SK-N-SH (cell line): ENCODE data around the gene MGAT4B.

ENCODE experiments used
- EZH2phosphoT487 ChIP-seq: fragments of 200-600 bp; sonication (generic); IDR thresholded peaks from 2 replicates; pipeline ENCODE4 v1.6.1; 2017; ENCODE audit warnings: low read depth, mixed run types, mild to moderate bottlenecking, antibody characterized with exemption, moderate library complexity, borderline replicate concordance
- MAX ChIP-seq: IDR thresholded peaks from 2 replicates; pipeline ENCODE4 v1.4.0; 2012; ENCODE audit warnings: low read depth
- TF ChIP-seq, protein P1 (sequence below): IDR thresholded peaks from 2 replicates; pipeline ENCODE4 v1.4.0; 2012; ENCODE audit warnings: low read depth, borderline replicate concordance
- TF ChIP-seq, protein P2 (sequence below): fragments of 150-350 bp; IDR thresholded peaks from 2 replicates; pipeline ENCODE4 v1.6.1; 2017; ENCODE audit warnings: antibody characterized with exemption, low read length, low read depth, borderline replicate concordance

DNA sequence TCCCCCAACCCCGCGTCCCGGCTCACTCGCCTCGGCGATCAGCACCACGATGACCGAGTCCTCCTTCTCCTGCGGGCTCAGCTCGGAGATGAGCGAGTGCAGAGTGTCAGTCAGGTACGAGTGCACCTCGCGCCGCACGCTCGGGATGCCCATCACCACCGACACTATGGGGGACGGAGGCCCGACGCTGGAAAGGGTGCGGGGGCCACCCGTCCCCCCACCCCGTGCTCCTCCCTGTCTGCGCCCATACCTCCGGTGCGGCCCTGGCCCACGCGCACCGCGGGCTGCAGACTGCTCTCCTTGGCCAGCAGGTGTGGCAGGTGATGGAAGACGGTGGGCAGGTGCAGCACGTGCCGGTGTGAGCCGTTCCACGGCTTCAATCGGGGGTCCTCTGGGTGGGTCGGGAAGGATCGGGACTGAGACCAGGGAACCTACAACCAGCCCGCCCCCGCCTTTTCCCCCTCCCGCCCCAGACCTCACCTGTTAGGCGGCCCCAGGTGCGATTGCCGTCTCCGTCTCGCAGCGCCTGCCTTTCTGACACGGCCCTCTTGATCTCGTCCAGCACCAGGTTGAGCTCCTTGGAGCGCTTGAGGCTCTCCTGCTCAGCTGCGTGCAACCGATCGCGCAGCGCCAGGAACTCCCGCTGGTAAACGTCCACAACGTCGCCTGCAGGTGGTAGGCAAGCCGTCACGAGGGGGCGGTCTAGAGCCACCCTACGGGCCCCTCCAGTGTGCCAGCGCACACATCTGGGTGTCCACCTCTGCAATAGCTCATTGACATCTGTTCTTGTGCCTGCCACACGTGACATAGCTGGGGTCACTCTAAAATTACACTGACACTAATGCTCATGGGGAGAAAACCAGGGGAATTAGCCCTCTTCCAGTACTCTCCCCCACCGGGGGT is 5.1 kb downstream of the MGAT4B start:
- TF ChIP-seq, protein P1, sequence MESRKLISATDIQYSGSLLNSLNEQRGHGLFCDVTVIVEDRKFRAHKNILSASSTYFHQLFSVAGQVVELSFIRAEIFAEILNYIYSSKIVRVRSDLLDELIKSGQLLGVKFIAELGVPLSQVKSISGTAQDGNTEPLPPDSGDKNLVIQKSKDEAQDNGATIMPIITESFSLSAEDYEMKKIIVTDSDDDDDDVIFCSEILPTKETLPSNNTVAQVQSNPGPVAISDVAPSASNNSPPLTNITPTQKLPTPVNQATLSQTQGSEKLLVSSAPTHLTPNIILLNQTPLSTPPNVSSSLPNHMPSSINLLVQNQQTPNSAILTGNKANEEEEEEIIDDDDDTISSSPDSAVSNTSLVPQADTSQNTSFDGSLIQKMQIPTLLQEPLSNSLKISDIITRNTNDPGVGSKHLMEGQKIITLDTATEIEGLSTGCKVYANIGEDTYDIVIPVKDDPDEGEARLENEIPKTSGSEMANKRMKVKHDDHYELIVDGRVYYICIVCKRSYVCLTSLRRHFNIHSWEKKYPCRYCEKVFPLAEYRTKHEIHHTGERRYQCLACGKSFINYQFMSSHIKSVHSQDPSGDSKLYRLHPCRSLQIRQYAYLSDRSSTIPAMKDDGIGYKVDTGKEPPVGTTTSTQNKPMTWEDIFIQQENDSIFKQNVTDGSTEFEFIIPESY = no peak
- TF ChIP-seq, protein P2, sequence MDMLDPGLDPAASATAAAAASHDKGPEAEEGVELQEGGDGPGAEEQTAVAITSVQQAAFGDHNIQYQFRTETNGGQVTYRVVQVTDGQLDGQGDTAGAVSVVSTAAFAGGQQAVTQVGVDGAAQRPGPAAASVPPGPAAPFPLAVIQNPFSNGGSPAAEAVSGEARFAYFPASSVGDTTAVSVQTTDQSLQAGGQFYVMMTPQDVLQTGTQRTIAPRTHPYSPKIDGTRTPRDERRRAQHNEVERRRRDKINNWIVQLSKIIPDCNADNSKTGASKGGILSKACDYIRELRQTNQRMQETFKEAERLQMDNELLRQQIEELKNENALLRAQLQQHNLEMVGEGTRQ = no peak
- TF ChIP-seq EZH2phosphoT487 = no peak
- no peak for TF ChIP-seq MAX
